Measurements from ENCODE around the gene ANKRD30B. TPM values are rescaled to one million over a fixed set of nuclear protein-coding genes. Genes with fewer than 3 reads are reported as not detected.

Gene ANKRD30B
- total and polyA plus RNA-seq, 2 of the 4 experiments (the other 2 are of a cell fraction) = not detected

- Histone ChIP-seq H3K14ac (replicated peaks; ENCODE audit: low read depth, low read length) (no peak overlapping the region), H3K23ac (ENCODE audit: low read depth, low read length) (no peak overlapping the region), H3K27ac (ENCODE audit: insufficient read depth, low read length) (no peak overlapping the region), H2AK9ac (replicated peaks; ENCODE audit: low read depth, low read length, poor library complexity) (no peak overlapping the region), H3K9me1 (ENCODE audit: insufficient read depth, low read length) (no peaks in the 10 kb centered on the region), H2BK15ac (ENCODE audit: low read depth, low read length) (no peak overlapping the region), H3K4me1 (ENCODE audit: control insufficient read depth, insufficient read depth, low read length) (no peaks in the 10 kb centered on the region), H3K36me3 (ENCODE audit: control insufficient read depth, insufficient read depth, low read length) (no peaks in the 10 kb centered on the region), H3K4me2 (ENCODE audit: low read depth, low read length) (no peak overlapping the region), H3K18ac (ENCODE audit: low read depth, low read length) (no peak overlapping the region), H3K56ac (ENCODE audit: extremely low read depth, insufficient read depth, low read length) (no peak overlapping the region), H2AFZ (replicated peaks; ENCODE audit: low read length, poor library complexity) (no peak overlapping the region), H4K20me1 (ENCODE audit: insufficient read depth, low read length) (no peaks in the 10 kb centered on the region), H2BK20ac (ENCODE audit: low read depth, low read length) (no peak overlapping the region), H2AK5ac (ENCODE audit: low read depth, low read length) (no peak overlapping the region), H2BK120ac (ENCODE audit: low read depth, low read length) (no peak overlapping the region), H3K27me3 (ENCODE audit: control insufficient read depth, insufficient read depth, low read length) (no peaks in the 10 kb centered on the region), H4K91ac (ENCODE audit: insufficient read depth, low read depth, low read length) (no peak overlapping the region), H3K9me3 (ENCODE audit: control insufficient read depth, insufficient read depth, low read length) (peaks cover 3% of the 10 kb centered on the region; the same call in 1 of the 2 replicates), H3K79me1 (ENCODE audit: low read depth in 1 of 2, low read length in 2 of 2) (no peaks in the 10 kb centered on the region), H3K9ac (ENCODE audit: low read depth, low read length) (no peak overlapping the region), H3K4ac (ENCODE audit: low read depth, low read length) (no peak overlapping the region), H3K4me3 (ENCODE audit: insufficient read depth, low read depth, low read length) (no peak overlapping the region), H4K8ac (ENCODE audit: low read depth in 2 of 2, low read length in 2 of 2) (no peak overlapping the region), H2BK5ac (ENCODE audit: low read depth, low read length, poor library complexity, severe bottlenecking) (no peak overlapping the region), H4K5ac (ENCODE audit: low read depth, low read length) (no peak overlapping the region)
- TF ChIP-seq BHLHE40 (IDR thresholded peaks at IDR 0.05; ENCODE audit: low read depth, low read length) = no peak
- peak; percentile 53 for TF ChIP-seq MAFK (IDR thresholded peaks at IDR 0.05; ENCODE audit: low read depth, low read length)
- ATAC-seq (ENCODE audit: low read depth) = no peak
- no TSS peak for BruUV-seq (replicated peaks)
- ChIA-PET POLR2A (ENCODE audit: unreplicated experiment) (no interaction called here), CTCF (no interaction called here)
- in situ Hi-C loops (cut with MboI; ENCODE audit: low sequenced_read_pairs) = no loop called here
- DNase-seq = no peak
- intact Hi-C loops (cut with micrococcal nuclease) = no loop called here
- no CpG with 5 or more reads among the region's 1 CpG for WGBS, 2 experiments (ENCODE audit: extremely low coverage in 2 of 2, insufficient read length in 1 of 2)
- dilution Hi-C loops (cut with HindIII; ENCODE audit: low sequenced_read_pairs, unreplicated experiment) = no loop called here
These were observed 152.5 kb downstream of the ANKRD30B start for GRCh38 chr18:14900435-14900834.

Small RNA genes within 50 kb of the gene (microRNA-seq; reads per million reads assigned to microRNA genes)
- gene MIR3156-2 (ENCODE audit: insufficient read depth in 1 of 2, insufficient read length in 1 of 2, unreplicated experiment in 1 of 2) (0 reads per million in 2 experiments), gene RNU6-1210P (ENCODE audit: insufficient read depth, insufficient read length) (not detected)

Small RNA genes within 50 kb of the gene (small RNA-seq; reads per million reads assigned to genes)
- 0 reads per million in 5 experiments for gene MIR3156-2
- 0 reads per million in 5 experiments for gene RNU6-1210P

Other genes starting within 250 kb of the ANKRD30B start
- gene POTEC, start 204.6 kb upstream of the ANKRD30B start, total RNA-seq (2012; rRNA removed) = not detected in 2 replicates
- gene POTEC, start 204.6 kb upstream of the ANKRD30B start, polyA plus RNA-seq (2012; rRNA removed) = not detected in 2 replicates